Measurements from ENCODE around the gene IL9R.

DNA sequence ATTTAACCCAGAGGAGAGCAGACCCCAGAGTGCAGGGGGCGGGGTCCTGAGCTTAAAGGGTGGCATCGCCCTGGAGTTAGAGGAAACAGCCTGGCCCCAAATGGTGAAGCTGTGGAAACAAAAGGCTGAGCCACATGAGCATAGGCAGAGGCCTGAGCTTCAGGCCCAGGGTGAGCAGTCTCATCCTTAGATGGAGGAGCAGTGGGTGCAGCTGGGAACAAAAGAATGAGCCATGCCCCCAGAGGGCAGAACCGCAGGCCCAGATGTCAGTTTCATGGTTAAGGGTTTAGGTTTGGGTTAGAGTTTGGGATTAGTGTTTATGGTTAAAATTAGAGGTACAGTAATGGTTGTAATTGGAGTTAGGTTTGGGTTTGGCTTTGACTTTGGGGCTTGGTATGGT is 44.4 kb upstream of the IL9R start:
- TF ChIP-seq, protein P1, sequence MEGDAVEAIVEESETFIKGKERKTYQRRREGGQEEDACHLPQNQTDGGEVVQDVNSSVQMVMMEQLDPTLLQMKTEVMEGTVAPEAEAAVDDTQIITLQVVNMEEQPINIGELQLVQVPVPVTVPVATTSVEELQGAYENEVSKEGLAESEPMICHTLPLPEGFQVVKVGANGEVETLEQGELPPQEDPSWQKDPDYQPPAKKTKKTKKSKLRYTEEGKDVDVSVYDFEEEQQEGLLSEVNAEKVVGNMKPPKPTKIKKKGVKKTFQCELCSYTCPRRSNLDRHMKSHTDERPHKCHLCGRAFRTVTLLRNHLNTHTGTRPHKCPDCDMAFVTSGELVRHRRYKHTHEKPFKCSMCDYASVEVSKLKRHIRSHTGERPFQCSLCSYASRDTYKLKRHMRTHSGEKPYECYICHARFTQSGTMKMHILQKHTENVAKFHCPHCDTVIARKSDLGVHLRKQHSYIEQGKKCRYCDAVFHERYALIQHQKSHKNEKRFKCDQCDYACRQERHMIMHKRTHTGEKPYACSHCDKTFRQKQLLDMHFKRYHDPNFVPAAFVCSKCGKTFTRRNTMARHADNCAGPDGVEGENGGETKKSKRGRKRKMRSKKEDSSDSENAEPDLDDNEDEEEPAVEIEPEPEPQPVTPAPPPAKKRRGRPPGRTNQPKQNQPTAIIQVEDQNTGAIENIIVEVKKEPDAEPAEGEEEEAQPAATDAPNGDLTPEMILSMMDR (IDR thresholded peaks at IDR 0.05), result no peak
- TF ChIP-seq POLR2A (IDR thresholded peaks at IDR 0.05), result no peak

Measured in Peyer's patch (tissue), 4 donors.